HG02763 (cell line): ENCODE measurements around the gene UGT3A1.
A peak's percentile ranks its signal among the peaks of the same experiment; 100 is the strongest.
"Not testable (repeated sequence)": the region's sequence is repeated elsewhere in the genome, so short reads cannot be mapped to it uniquely, and the experiment has no call there.

Experiments used
- ATAC-seq: cut with Tn5 transposase; IDR thresholded peaks from one replicate; pipeline ENCODE4 v1.9.1; 2021; ENCODE audit warnings: mild to moderate bottlenecking, moderate library complexity; ENCODE audit not compliant: unreplicated experiment

The UGT3A1 gene

GRCh38 chr5:35988529-35988928 lies 2.7 kb downstream of the UGT3A1 start:
- no peak for ATAC-seq

DNA sequence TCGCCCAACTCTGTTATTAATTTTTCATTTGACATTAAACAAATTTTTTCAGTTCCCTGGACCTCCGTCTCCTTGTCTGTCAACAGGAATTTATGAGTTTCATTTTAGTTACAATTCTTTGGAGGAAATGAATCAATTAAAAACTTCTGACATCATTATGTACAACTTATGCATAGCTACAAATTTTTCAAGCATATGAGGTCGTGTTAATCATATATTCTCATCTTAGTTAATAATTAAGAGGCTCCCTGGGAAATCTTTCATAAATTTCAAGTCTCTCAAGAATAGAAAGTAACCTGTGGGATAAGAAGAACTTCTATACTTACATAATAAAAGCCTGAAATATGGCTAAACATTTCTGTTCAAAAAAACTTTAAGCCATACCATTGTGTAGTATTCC lies 3.4 kb downstream of the UGT3A1 start:
- no peak for ATAC-seq

GRCh38 chr5:35979715-35980114 lies 11.5 kb downstream of the UGT3A1 start:
- ATAC-seq = no peak

DNA sequence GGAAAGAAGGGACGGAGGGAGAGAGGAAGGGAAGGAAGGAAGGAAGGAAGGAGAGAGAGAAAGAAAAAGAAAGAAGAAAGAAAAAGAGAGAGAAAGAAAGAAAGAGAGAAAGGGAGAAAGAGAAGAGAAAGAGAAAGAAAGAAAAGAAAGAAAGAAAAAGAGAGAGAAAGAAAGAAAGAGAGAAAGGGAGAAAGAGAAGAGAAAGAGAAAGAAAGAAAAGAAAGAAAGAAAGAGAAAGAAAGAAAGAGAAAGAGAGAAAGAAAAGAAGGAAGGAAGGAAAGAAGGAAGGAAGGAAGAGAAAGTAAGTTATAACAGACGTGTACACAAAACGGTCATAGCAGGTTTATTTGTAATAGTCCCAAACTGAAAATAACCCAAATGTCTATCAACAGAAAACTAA lies 14.3 kb downstream of the UGT3A1 start:
- ATAC-seq = not testable (repeated sequence)

GRCh38 chr5:35974570-35974969 lies 16.6 kb downstream of the UGT3A1 start:
- ATAC-seq = no peak

DNA sequence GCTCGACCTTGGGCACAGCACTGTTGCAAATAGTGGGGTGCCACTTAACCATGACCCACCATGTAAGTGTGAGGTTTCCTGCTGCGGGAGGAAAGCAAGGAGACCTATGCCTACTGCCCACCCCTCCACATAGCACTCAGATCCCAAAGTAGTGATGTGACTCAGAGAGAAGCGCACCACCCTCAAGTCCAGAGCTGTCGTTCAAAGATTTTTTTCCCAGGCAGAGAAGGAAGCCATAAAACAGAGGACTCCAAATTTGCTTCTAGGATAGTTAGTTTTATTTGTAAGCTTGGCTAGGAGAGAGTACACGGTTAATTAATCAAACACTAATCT lies 19.3 kb downstream of the UGT3A1 start:
- ATAC-seq = no peak

GRCh38 chr5:35971186-35971877 lies 19.9 kb downstream of the UGT3A1 start:
- ATAC-seq = no peak

- ATAC-seq = no peak
Measured at GRCh38 chr5:35963381-35963843, 27.8 kb downstream of the UGT3A1 start.

GRCh38 chr5:35960328-35960727 lies 30.9 kb downstream of the UGT3A1 start:
- ATAC-seq = no peak

DNA sequence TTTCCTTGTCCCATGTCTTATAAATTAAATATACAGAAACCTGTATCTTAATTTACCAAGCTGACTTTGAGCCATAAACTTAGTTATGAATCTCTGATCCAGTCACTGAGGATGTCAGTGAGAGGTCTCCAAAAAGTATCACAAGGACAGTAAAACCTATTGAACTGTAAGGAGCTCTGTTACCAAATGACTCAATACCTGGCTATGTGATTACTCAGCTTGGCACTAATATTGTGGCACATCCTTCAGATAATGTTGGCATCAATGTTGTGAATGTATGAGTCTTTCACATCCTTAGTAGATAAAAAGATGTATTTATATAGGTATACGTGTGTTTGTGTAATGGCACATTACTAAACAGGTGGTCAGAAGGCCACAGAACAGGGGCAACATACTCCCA lies 34.8 kb downstream of the UGT3A1 start:
- no peak for ATAC-seq

- ATAC-seq = no peak
Measured at GRCh38 chr5:35954175-35954574, 37.0 kb downstream of the UGT3A1 start.

DNA sequence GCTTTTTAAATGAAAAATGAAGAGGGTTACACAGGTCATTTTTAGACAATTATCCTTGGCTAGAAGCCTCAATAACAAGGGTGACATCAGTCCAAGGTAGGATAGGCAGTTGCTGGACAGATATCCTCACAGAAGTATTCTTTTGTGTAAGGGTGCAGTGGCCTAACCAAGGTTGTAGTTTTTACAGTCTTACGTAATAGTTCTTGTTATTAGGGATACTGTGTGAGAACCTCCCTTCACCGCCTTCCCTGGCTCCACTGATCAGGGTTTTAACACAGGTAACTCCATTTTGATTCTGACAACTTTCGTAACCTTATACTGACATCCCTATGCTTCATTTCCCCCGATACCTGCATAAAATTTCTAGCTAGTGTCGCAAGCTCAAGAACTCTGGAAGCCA lies 44.1 kb downstream of the UGT3A1 start:
- no peak for ATAC-seq

DNA sequence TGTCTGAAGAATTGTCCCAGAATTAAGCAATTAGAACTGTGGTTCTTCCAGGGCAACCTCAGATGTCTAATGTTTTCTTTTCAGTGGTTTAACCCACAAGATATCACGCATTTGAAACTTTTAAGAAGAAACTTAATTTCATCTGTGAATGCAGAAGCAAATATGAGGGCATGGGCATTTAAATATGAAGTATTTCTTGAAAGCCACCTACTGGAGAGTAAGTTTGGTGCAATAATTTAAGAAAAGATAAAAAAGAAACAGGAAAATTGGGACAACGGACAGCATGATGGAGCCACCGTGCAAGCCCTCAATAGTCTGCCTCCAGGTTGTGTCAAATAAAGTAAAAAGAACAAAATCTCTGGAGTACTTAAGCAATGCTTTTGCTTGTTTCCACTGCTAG lies 51.6 kb downstream of the UGT3A1 start:
- ATAC-seq = no peak

- ATAC-seq = no peak
Measured at GRCh38 chr5:35938568-35939227, 52.5 kb downstream of the UGT3A1 start, which contains the start of gene CAPSL. TSS of gene CAPSL (minus strand) at chr5:35938622. CDS start at chr5:35921120, 17,502 bp downstream.

GRCh38 chr5:35926389-35927051 lies 64.7 kb downstream of the UGT3A1 start:
- ATAC-seq = peak; percentile 69

- no peak for ATAC-seq
Measured at GRCh38 chr5:35924950-35925722, 66.1 kb downstream of the UGT3A1 start.

DNA sequence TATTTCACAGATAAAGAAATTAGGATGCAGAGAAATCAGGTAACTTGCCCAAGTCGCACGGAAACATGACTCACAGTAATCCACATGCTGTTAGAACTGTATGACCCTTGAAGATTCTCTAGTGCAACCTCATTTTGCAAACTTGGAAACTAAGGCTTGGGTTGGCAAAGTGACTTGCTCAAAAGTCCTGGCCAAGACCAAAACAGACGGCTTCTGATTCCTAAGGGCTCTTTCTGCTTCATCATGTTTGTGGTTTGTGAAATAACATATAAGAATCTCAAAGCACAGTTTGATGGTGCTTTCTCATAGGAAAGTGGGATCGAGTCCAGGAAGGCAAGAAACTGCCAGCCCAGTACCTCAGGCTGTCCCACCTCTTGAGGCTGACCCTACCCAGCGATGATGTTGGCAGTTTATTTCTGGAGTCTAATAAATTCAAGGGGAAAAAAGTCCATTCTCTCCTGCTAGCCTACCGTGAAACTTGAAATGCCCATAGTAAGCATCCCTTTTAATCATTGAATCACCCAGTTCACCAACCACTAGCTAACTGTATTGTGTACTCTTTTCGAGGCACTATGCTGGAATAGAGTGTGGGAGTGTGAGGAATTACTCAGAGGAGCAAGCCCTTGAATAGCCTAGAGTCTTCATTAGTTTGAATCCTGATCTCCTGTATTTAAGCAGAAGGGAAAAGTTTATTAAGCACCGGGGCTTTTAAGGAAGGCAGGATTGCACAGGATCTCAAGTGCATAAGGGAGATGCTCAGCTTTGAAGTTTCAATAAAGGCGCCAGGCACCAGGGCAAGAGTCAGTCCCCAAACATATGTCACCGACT lies 66.9 kb downstream of the UGT3A1 start:
- ATAC-seq = no peak

DNA sequence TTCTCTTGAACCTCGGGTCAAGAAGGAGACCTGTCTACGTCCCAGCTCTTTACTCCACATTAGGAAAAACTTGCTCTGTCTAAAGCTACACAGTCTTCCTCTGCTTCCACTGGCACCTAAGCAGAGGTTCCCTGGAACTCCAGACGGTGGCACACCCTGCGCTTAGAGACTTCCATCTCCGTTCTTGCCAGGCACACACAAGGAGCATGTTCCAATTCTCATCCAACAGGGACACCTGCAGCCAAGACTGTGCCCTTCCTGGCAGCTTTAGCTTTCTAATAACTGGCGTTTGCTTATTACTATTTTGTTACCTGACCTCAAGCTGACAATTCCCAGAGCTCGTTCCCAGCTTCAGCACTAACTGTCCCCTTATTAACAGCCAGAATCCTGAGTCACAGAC lies 68.7 kb downstream of the UGT3A1 start:
- ATAC-seq = no peak

GRCh38 chr5:35921930-35922329 lies 69.3 kb downstream of the UGT3A1 start:
- no peak for ATAC-seq

DNA sequence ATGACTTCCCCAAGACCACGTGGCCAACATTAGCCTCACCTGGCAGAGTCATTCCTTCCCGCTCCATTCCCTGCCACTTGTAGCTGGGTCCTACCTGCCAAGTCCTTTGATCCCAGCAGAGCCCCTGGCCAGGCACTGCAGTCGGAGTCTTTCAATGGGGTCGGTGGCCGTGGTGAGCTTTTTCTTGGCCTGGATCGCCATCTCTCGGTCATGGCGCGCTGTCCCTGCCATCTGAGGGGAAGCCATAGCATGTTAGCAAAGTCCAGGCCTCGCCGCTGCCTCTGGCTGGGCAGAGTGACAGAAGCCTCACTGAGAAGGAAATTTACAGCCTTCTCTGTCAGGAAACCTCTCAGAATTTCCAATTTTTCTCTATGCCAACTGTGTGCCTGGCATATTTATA lies 70.3 kb downstream of the UGT3A1 start:
- ATAC-seq = no peak
